Mesenchymal stem cell (in vitro differentiated cells and primary cell): ENCODE measurements around the gene FNTB.
A peak's percentile ranks its signal among the peaks of the same experiment; 100 is the strongest.

ENCODE experiments used
- DNase-seq: peaks from one replicate; pipeline ENCODE4 v3.0.0-alpha.2; 2013
- H2AFZ ChIP-seq: one replicate; pipeline ENCODE4 v1.6.1; 2013; ENCODE audit warnings: low read depth, mild to moderate bottlenecking, control low read depth, inconsistent platforms, low read length, moderate library complexity
- H2AK5ac ChIP-seq: 2 replicates; pipeline ENCODE4 v1.6.1; 2013; ENCODE audit warnings: low read length, moderate library complexity, mild to moderate bottlenecking, inconsistent platforms; ENCODE audit not compliant: severe bottlenecking
- H2BK120ac ChIP-seq: one replicate; pipeline ENCODE4 v1.6.1; 2013; ENCODE audit warnings: low read depth, mild to moderate bottlenecking, inconsistent platforms, low read length, moderate library complexity
- H2BK12ac ChIP-seq, 2 experiments: one replicate each; pipeline ENCODE4 v1.6.1; 2013; ENCODE audit warnings: inconsistent platforms in 2 of 2, low read length in 2 of 2, mild to moderate bottlenecking in 2 of 2, moderate library complexity in 2 of 2, control low read depth in 1 of 2
- H2BK15ac ChIP-seq: one replicate; pipeline ENCODE4 v1.6.1; 2013; ENCODE audit warnings: mild to moderate bottlenecking, low read depth, inconsistent platforms; ENCODE audit not compliant: poor library complexity, severe bottlenecking
- H2BK5ac ChIP-seq: 2 replicates; pipeline ENCODE4 v1.6.1; 2013; ENCODE audit warnings: low read depth, mild to moderate bottlenecking, low read length, control low read depth, inconsistent platforms; ENCODE audit not compliant: poor library complexity, severe bottlenecking
- H3K14ac ChIP-seq, 2 experiments: one replicate each; pipeline ENCODE4 v1.6.1; 2013; ENCODE audit warnings: inconsistent platforms in 2 of 2, low read length in 2 of 2, control low read depth in 1 of 2, mild to moderate bottlenecking in 1 of 2, moderate library complexity in 1 of 2
- H3K18ac ChIP-seq, 2 experiments: one replicate each; pipeline ENCODE4 v1.6.1; 2013; ENCODE audit warnings: inconsistent platforms in 2 of 2, low read length in 2 of 2, control low read depth in 1 of 2, low read depth in 1 of 2, mild to moderate bottlenecking in 1 of 2
- H3K23ac ChIP-seq, 2 experiments: one replicate each; pipeline ENCODE4 v1.6.1; 2013; ENCODE audit warnings: inconsistent platforms in 2 of 2, low read length in 2 of 2, mild to moderate bottlenecking in 2 of 2, moderate library complexity in 2 of 2, control low read depth in 1 of 2
- H3K27ac ChIP-seq: 2 replicates; pipeline ENCODE4 v1.5.1; 2013; ENCODE audit warnings: mild to moderate bottlenecking, moderate library complexity, low read length, control low read depth, inconsistent platforms; ENCODE audit not compliant: poor library complexity, severe bottlenecking
- H3K27me3 ChIP-seq, 2 experiments: 2 replicates each; pipeline versions ENCODE4 v1.6.1 to v1.7.0; 2013; ENCODE audit warnings: low read length in 2 of 2, mild to moderate bottlenecking in 2 of 2, moderate library complexity in 2 of 2, control low read depth in 1 of 2, inconsistent platforms in 1 of 2; ENCODE audit not compliant: control insufficient read depth in 1 of 2, insufficient read depth in 1 of 2
- H3K36me3 ChIP-seq, 2 experiments: 2 replicates each; pipeline versions ENCODE4 v1.6.1 to v1.7.0; 2013; ENCODE audit warnings: low read length in 2 of 2, control low read depth in 1 of 2, inconsistent platforms in 1 of 2, low read depth in 1 of 2, mild to moderate bottlenecking in 1 of 2; ENCODE audit not compliant: insufficient read depth in 2 of 2, control insufficient read depth in 1 of 2
- H3K4ac ChIP-seq, 2 experiments: one replicate each; pipeline ENCODE4 v1.6.1; 2013; ENCODE audit warnings: inconsistent platforms in 2 of 2, low read length in 2 of 2, mild to moderate bottlenecking in 2 of 2, moderate library complexity in 2 of 2, control low read depth in 1 of 2, low read depth in 1 of 2
- H3K4me1 ChIP-seq: 2 replicates; pipeline ENCODE4 v1.6.1; 2013; ENCODE audit warnings: low read depth, low read length, control low read depth; ENCODE audit not compliant: control insufficient read depth, insufficient read depth
- H3K4me2 ChIP-seq: 2 replicates; pipeline ENCODE4 v1.6.1; 2013; ENCODE audit warnings: low read length, mild to moderate bottlenecking, inconsistent platforms; ENCODE audit not compliant: poor library complexity, severe bottlenecking
- H3K4me3 ChIP-seq, 2 experiments: 2 replicates each; pipeline versions ENCODE4 v1.5.1 to v1.7.0; 2013; ENCODE audit warnings: low read length in 2 of 2, mild to moderate bottlenecking in 2 of 2, control low read depth in 1 of 2, low read depth in 1 of 2; ENCODE audit not compliant: insufficient read depth in 1 of 2
- H3K79me1 ChIP-seq: replicated peaks from 2 replicates; pipeline ENCODE4 v1.6.1; 2013; ENCODE audit warnings: mild to moderate bottlenecking, control low read depth, low read length, inconsistent platforms; ENCODE audit not compliant: poor library complexity, severe bottlenecking
- H3K9ac ChIP-seq: 2 replicates; pipeline ENCODE4 v1.7.0; 2013; ENCODE audit warnings: mild to moderate bottlenecking, low read length, moderate library complexity
- H3K9me3 ChIP-seq: 2 replicates; pipeline ENCODE4 v1.7.0; 2013; ENCODE audit warnings: mild to moderate bottlenecking, low read length; ENCODE audit not compliant: control insufficient read depth
- H4K8ac ChIP-seq: one replicate; pipeline ENCODE4 v1.6.1; 2013; ENCODE audit warnings: inconsistent platforms, mild to moderate bottlenecking, low read length, moderate library complexity
- H4K91ac ChIP-seq: one replicate; pipeline ENCODE4 v1.6.1; 2013; ENCODE audit warnings: mild to moderate bottlenecking, low read length, inconsistent platforms
- WGBS: methylation state at CpG from one replicate; pipeline ENCODE4 v1.1.7; 2013; ENCODE audit warnings: mixed read lengths; 5-methylcytosine and 5-hydroxymethylcytosine counted together

Gene FNTB

DNA sequence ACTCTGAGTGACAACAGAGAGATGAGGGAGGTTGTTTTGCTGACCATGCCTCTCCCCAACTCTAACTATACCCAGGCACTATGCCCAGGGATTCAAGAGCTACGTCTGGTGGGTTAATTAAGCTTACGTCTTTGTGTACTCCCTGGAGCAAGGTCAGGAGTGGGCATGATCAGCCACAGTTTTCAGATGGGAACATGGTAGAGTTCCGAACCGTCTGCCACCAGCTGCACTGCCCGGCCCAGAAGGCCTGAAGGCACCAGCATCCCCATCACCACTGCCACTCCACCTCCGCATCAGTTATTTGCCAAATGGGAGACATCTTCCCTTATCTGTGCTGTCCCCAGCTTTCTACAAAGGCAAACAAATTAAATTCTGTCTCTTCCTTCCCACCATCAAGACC, 33.0 kb upstream of the FNTB start:
- H2AK5ac ChIP-seq = no peak overlapping the region
- no peak overlapping the region for H2BK12ac ChIP-seq
- H3K23ac ChIP-seq = no peak overlapping the region
- no peak overlapping the region for H3K4ac ChIP-seq
- no peak overlapping the region for H3K4me3 ChIP-seq
- no peak for DNase-seq
- 95% methylated on average over 6 of the region's 6 CpGs for WGBS
- no peak overlapping the region for H2AFZ ChIP-seq
- H3K14ac ChIP-seq = no peak overlapping the region
- H3K79me1 ChIP-seq = peaks cover 50% of the 10 kb centered on the region
- H3K4me1 ChIP-seq = peaks cover 24% of the 10 kb centered on the region
- H3K9me3 ChIP-seq = no peaks in the 10 kb centered on the region
- H4K91ac ChIP-seq = no peak overlapping the region
- no peak overlapping the region for H3K9ac ChIP-seq
- H3K27me3 ChIP-seq = no peaks in the 10 kb centered on the region
- no peak overlapping the region for H4K8ac ChIP-seq
- no peak overlapping the region for H3K27ac ChIP-seq
- no peak overlapping the region for H2BK120ac ChIP-seq
- no peak overlapping the region for H2BK15ac ChIP-seq
- peaks cover 14 to 56% of the 10 kb centered on the region in 2 experiments for H3K36me3 ChIP-seq
- no peak overlapping the region for H3K4me2 ChIP-seq
- no peak overlapping the region for H2BK5ac ChIP-seq
- no peak overlapping the region for H3K18ac ChIP-seq

DNA sequence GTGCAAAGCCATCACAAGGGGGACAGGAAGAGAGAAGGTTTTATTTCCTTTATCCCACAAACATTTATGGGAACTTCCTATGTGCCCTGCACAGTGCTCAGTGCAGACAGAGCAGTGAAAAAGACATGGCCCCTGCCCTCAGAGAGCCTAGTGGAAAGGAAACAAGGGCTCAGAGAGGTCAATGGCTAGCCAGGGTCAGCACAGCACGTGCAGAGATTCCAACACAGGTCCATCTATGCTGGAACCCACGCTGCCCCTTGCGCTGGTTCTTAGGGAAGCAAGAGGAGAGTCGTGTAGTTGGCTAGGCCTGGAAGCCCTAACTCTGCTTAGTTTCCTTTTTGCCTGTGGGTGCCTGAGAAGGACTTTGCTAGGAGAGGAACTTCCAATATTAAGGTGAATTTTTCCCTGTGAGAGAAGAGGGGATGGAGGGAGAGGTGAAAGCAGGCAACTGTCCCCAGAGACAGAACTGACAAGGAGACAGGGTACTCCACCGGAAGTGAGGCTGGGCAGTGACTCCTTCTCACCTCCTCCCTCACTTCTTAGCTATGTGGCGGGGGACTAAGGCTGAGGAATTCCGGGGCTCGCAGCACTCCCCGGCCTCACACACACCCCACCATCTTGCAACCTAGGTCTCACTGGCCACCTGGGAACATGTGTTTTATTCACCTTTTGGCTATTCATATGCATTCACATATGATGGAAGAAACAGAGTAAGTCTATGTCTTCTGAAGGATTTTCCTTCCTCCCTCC, 32.0 kb upstream of the FNTB start:
- peak overlapping the region; percentile 68 for H3K27ac ChIP-seq
- DNase-seq = no peak
- H3K4me1 ChIP-seq = peaks cover 29% of the 10 kb centered on the region
- no peak overlapping the region for H3K14ac ChIP-seq
- H2BK5ac ChIP-seq = peak overlapping the region; percentile 12
- H3K23ac ChIP-seq = no peak overlapping the region
- peaks cover 9 to 58% of the 10 kb centered on the region in 2 experiments for H3K36me3 ChIP-seq
- no peak overlapping the region for H2BK12ac ChIP-seq
- no peak overlapping the region for H2AFZ ChIP-seq
- no peak overlapping the region for H2AK5ac ChIP-seq
- WGBS = 86% methylated on average over 5 of the region's 9 CpGs
- no peak overlapping the region for H3K18ac ChIP-seq
- no peak overlapping the region for H4K8ac ChIP-seq
- H3K9ac ChIP-seq = no peak overlapping the region
- no peak overlapping the region for H4K91ac ChIP-seq
- H3K4me2 ChIP-seq = no peak overlapping the region
- H2BK120ac ChIP-seq = no peak overlapping the region
- peaks cover 57% of the 10 kb centered on the region for H3K79me1 ChIP-seq
- no peaks in the 10 kb centered on the region for H3K9me3 ChIP-seq
- H3K27me3 ChIP-seq = no peaks in the 10 kb centered on the region
- H3K4ac ChIP-seq = no peak overlapping the region
- H3K4me3 ChIP-seq = no peak overlapping the region
- no peak overlapping the region for H2BK15ac ChIP-seq

DNA sequence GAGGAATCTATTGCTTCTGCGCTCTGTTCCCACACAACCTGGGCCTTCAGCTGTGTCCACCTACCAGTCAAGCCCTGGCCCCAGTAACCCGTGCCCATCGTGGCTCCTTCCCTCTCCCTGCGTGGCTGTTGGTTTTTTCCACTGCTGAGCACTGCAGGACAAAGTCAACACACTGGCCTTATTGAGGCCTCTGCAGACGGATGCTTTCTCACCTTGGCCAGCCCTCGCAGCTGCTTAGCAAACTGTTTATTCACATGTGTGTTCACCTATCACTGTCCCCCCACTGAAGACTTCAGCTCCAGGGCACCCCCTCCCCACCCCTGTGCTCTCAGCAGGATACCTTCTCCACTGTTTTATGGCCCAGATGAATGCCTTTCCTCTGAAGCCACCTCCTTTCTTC, 31.4 kb upstream of the FNTB start:
- H3K4me1 ChIP-seq = peaks cover 35% of the 10 kb centered on the region
- no peak overlapping the region for H3K23ac ChIP-seq
- H2BK15ac ChIP-seq = no peak overlapping the region

DNA sequence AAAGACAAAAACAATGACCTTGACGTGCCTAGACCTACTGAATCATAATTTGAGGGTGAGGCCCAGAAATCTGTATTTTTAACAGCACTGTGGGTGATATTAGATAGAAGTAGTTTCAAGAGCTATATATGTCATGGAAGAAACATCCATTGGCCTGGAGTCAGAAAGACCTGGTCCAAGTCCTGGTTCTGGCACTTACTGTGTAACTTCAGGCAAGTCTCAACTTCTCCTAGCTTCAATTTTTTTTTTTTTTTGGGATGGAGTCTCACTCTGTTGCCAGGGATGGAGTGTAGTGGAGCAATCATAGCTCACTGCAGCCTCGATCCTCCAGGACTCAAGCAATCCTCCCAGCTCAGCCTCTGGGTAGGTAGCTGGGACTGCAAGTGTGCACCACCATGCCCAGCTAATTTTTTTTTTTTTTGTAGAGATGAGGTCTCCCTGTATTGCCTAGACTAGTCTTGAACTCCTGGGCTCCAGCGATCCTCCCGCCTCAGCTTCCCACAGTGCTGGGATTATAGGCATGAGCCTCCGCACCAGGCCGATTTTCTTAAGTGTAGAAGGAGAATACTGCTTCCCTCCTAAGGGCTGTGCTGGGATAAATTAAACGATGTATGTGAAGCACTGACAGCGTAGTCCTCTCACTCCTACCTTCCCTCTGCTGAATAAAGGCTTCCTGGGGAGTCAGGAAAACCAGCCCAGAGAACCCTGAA, 29.8 kb upstream of the FNTB start:
- Histone ChIP-seq H2BK12ac (no peak overlapping the region), H3K23ac (no peak overlapping the region), H2AFZ (no peak overlapping the region), H3K27me3 (no peaks in the 10 kb centered on the region), H3K4me3 (no peak overlapping the region), H3K14ac (no peak overlapping the region), H4K91ac (no peak overlapping the region), H3K79me1 (peaks cover 59% of the 10 kb centered on the region), H3K4me2 (no peak overlapping the region), H3K9ac (no peak overlapping the region), H2BK15ac (no peak overlapping the region), H3K18ac (no peak overlapping the region), H2AK5ac (no peak overlapping the region), H3K36me3 (peaks cover 0 to 50% of the 10 kb centered on the region in 2 experiments), H2BK120ac (no peak overlapping the region), H2BK5ac (no peak overlapping the region), H3K9me3 (no peaks in the 10 kb centered on the region), H3K27ac (no peak overlapping the region), H3K4ac (no peak overlapping the region), H4K8ac (no peak overlapping the region), H3K4me1 (peaks cover 45% of the 10 kb centered on the region)
- no peak for DNase-seq
- WGBS = 90% methylated on average over 4 of the region's 8 CpGs

More for the DNA sequence above, 31.4 kb upstream of the FNTB start:
- Histone ChIP-seq H2BK12ac (no peak overlapping the region), H4K91ac (no peak overlapping the region), H2AFZ (no peak overlapping the region), H3K4me2 (no peak overlapping the region), H2BK5ac (no peak overlapping the region), H3K4ac (no peak overlapping the region), H3K9me3 (no peaks in the 10 kb centered on the region), H2AK5ac (no peak overlapping the region), H3K4me3 (no peak overlapping the region), H3K9ac (no peak overlapping the region), H3K36me3 (peaks cover 9 to 58% of the 10 kb centered on the region in 2 experiments), H4K8ac (no peak overlapping the region), H3K14ac (no peak overlapping the region), H3K27ac (peak overlapping the region; percentile 68), H3K18ac (no peak overlapping the region), H2BK120ac (no peak overlapping the region), H3K79me1 (peaks cover 58% of the 10 kb centered on the region), H3K27me3 (no peaks in the 10 kb centered on the region)
- DNase-seq = no peak
- 69% methylated on average over 6 of the region's 6 CpGs for WGBS
